HL-60 (cell line): ENCODE data around the gene ATL1.

Source experiments
- CTCF ChIP-seq: IDR thresholded peaks from one replicate; pipeline ENCODE4 v1.5.1; 2011; ENCODE audit warnings: low read length, control low read depth, inconsistent platforms; ENCODE audit not compliant: insufficient read depth
- GABPA ChIP-seq: IDR thresholded peaks from 2 replicates; pipeline ENCODE4 v1.6.1; 2012; ENCODE audit warnings: low read depth
- POLR2AphosphoS5 ChIP-seq: IDR thresholded peaks from 2 replicates; pipeline ENCODE4 v1.6.1; 2012; ENCODE audit warnings: low read depth
- REST ChIP-seq: IDR thresholded peaks from 2 replicates; pipeline ENCODE4 v1.6.1; 2012; ENCODE audit warnings: low read depth; ENCODE audit not compliant: insufficient replicate concordance
- SPI1 ChIP-seq: IDR thresholded peaks from 2 replicates; pipeline ENCODE4 v1.6.1; 2012; ENCODE audit warnings: low read depth, mild to moderate bottlenecking, borderline replicate concordance

- TF ChIP-seq CTCF: no peak
- TF ChIP-seq POLR2AphosphoS5: no peak
- TF ChIP-seq GABPA: no peak
- TF ChIP-seq REST: no peak
- TF ChIP-seq SPI1: peak; percentile 59; the same call in 1 of the 2 replicates
Measured at GRCh38 chr14:50677527-50678063, 117.7 kb downstream of the ATL1 start.
